Activated CD4-positive, alpha-beta memory T cell treated with anti-CD3 and anti-CD28 coated beads for 36 hours (primary cell): ENCODE data around the gene RPL37. TPM values are rescaled to one million over a fixed set of nuclear protein-coding genes. Genes with fewer than 3 reads are reported as not detected.
"Not testable (repeated sequence)": the region's sequence is repeated elsewhere in the genome, so short reads cannot be mapped to it uniquely, and the experiment has no call there.

Experiments
- CTCF ChIA-PET: fragments of 350-600 bp; sonication (Branson Sonifier 250); formaldehyde crosslinking; loops from one replicate; lab custom pipeline; 2021; ENCODE audit warnings: antibody characterized with exemption, inconsistent platforms; lab: Charles Lee
- POLR2A ChIA-PET: fragments of 350-600 bp; sonication (Branson Sonifier 250); formaldehyde crosslinking; loops from one replicate; lab custom pipeline; 2021; ENCODE audit warnings: antibody characterized with exemption; lab: Charles Lee
- DNase-seq: peaks from one replicate; pipeline ENCODE4 v3.0.0-alpha.2; 2020
- H3K27ac Mint-ChIP-seq: one replicate; pipeline ENCODE4 v1.8.0; 2021; ENCODE audit warnings: mixed read lengths
- H3K27me3 Mint-ChIP-seq: one replicate; pipeline ENCODE4 v1.8.0; 2021; ENCODE audit warnings: mixed read lengths
- H3K36me3 Mint-ChIP-seq: one replicate; pipeline ENCODE4 v1.8.0; 2021; ENCODE audit warnings: mixed read lengths
- H3K4me1 Mint-ChIP-seq: one replicate; pipeline ENCODE4 v1.8.0; 2021; ENCODE audit warnings: low read depth, mixed read lengths
- H3K4me3 Mint-ChIP-seq: one replicate; pipeline ENCODE4 v1.8.0; 2021; ENCODE audit warnings: mild to moderate bottlenecking, mixed read lengths
- H3K9me3 Mint-ChIP-seq: one replicate; pipeline ENCODE4 v1.8.0; 2021; ENCODE audit warnings: mixed read lengths
- intact Hi-C: fragments of 100-400 bp; cut with micrococcal nuclease; formaldehyde crosslinking; loops from one replicate; pipeline ENCODE4 v1.15.1; 2023
- total RNA-seq, 2 experiments: library from RNA; stranded (reverse); gene quantifications; one replicate each; pipeline ENCODE4 v1.2.3, GENCODE V29; 2021

Gene RPL37
- 1,000 to 10,000 TPM; 1,815 to 1,873 TPM for total RNA-seq

- CTCF ChIA-PET = interaction anchor here (1.5 kb wide), 1 partner anchor 99 kb away, joined by 3 read pairs; no protein-coding TSS in a partner anchor
- H3K4me1 Mint-ChIP-seq = peaks cover 56% of the 10 kb centered on the region
Observed at GRCh38 chr5:40834849-40835787, at the start of gene RPL37. RPL37 (minus strand) TSS chr5:40835222; CDS start chr5:40835185, 37 bp downstream.

GRCh38 chr5:40883051-40883450 lies 48.0 kb upstream of the RPL37 start:
- DNase-seq, intact Hi-C loops, H3K27me3 Mint-ChIP-seq, H3K9me3 Mint-ChIP-seq, H3K4me1 Mint-ChIP-seq, POLR2A ChIA-PET, H3K27ac Mint-ChIP-seq, H3K4me3 Mint-ChIP-seq, H3K36me3 Mint-ChIP-seq: not testable (repeated sequence)
- CTCF ChIA-PET = interaction anchor here (1.0 kb wide), 1 partner anchor 127 kb away, joined by 3 read pairs; the partner anchor contains the start of gene TTC33

More at GRCh38 chr5:40834849-40835787, at the start of gene RPL37:
- intact Hi-C loops = loop anchor here (1.0 to 10.0 kb wide), 6 partner anchors 37 to 1069 kb away; partner anchors contain the start of genes PRKAA1, RIMOC1 and TTC33
- Mint-ChIP-seq H3K27me3 (no peaks in the 10 kb centered on the region), H3K9me3 (no peaks in the 10 kb centered on the region), H3K27ac (peak within 1 kb of the TSS; percentile 100), H3K4me3 (peak within 1 kb of the TSS; percentile 100), H3K36me3 (peaks cover 52% of the 10 kb centered on the region)
- peak; percentile 96 for DNase-seq
- POLR2A ChIA-PET = interaction anchor here (0.7 to 1.5 kb wide), 5 partner anchors 20 to 153 kb away, joined by 3 to 4 read pairs (median 3); partner anchors contain the start of gene PRKAA1

DNA sequence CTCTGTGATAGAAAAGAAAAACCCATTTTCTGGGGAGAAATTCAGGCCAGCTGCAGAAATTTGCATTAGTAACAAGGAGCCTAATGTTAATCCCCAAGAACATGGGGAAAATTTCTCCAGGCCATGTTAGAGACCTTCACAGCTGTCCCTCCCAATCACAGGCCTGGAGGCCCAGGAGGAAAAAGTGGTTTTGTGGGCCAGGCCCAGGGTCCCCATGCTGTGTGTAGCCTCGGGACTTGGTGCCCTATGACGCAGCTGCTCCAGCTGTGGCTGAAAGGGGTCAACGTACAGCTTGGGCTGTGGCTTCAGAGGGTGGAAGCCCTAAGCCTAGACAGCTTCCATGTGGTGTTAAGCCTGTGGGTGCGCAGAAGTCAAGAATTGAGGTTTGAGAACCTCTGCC lies 47.3 kb upstream of the RPL37 start:
- Mint-ChIP-seq H3K27ac (no peak overlapping the region), H3K36me3 (peaks cover 4% of the 10 kb centered on the region), H3K4me3 (no peak overlapping the region), H3K27me3 (no peaks in the 10 kb centered on the region), H3K4me1 (peaks cover 4% of the 10 kb centered on the region), H3K9me3 (peaks cover 10% of the 10 kb centered on the region)
- intact Hi-C loops = no loop called here
- ChIA-PET CTCF (interaction anchor here (1.0 kb wide), 1 partner anchor 127 kb away, joined by 3 read pairs; the partner anchor contains the start of gene TTC33), POLR2A (no interaction called here)
- no peak for DNase-seq

DNA sequence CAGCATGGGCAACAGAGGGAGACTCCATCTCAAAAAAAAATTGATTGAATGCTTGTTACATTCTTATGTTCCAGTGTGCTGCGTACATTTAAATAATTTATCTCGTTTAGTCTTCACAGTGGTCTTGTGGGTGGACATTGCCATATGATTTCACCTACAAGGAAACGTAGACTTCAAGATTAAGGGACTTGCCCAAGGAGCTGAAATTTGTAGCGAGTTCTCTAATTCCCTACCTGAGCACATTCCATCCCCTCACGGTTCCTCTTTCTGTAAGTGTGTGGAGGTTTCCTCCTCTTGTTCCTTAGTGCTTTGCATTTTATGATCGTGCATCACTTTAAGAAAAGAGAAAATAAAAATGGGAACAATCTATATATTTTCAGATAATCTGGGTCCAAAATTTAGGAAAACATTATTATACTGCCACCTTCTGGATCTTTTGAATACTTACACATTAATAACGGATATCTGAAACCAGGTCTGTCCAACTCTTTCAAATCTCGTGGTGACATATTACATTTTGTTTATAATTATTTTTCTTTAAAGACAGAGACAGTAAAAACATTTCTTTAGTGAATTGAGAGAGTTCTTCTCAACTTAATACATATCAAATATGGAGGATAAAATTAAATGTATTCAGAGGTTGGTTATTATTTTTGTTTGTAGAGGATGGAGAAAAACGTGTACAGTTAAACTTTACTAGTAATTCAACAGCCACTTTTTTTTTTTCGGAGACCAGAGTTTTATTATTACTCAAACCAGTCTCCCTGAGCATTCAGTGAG lies 44.3 kb upstream of the RPL37 start:
- Mint-ChIP-seq H3K27ac (no peak overlapping the region), H3K4me3 (no peak overlapping the region), H3K4me1 (peaks cover 4% of the 10 kb centered on the region), H3K27me3 (peaks cover 1% of the 10 kb centered on the region), H3K36me3 (peaks cover 8% of the 10 kb centered on the region), H3K9me3 (peaks cover 15% of the 10 kb centered on the region)
- intact Hi-C loops = loop anchor here (1.0 to 5.0 kb wide), 8 partner anchors 37 to 1301 kb away; partner anchors contain the start of genes CARD6 and TTC33
- CTCF ChIA-PET = interaction anchor here (0.7 to 1.4 kb wide), 7 partner anchors 12 to 722 kb away, joined by 3 to 7 read pairs (median 3); partner anchors contain the start of gene CARD6
- no peak for DNase-seq
- POLR2A ChIA-PET = no interaction called here

GRCh38 chr5:40877371-40877988 lies 42.5 kb upstream of the RPL37 start:
- H3K4me3 Mint-ChIP-seq = no peak overlapping the region
- H3K36me3 Mint-ChIP-seq = peaks cover 8% of the 10 kb centered on the region
- ChIA-PET CTCF (interaction anchor here (0.6 to 1.2 kb wide), 3 partner anchors 126 to 978 kb away, joined by 3 read pairs; no protein-coding TSS in a partner anchor), POLR2A (interaction anchor here (0.6 kb wide), 1 partner anchor 1806 kb away, joined by 3 read pairs; no protein-coding TSS in a partner anchor)
- H3K27me3 Mint-ChIP-seq = peaks cover 1% of the 10 kb centered on the region
- peaks cover 15% of the 10 kb centered on the region for H3K9me3 Mint-ChIP-seq
- DNase-seq = peak; percentile 51
- peaks cover 4% of the 10 kb centered on the region for H3K4me1 Mint-ChIP-seq
- H3K27ac Mint-ChIP-seq = no peak overlapping the region
- intact Hi-C loops = loop anchor here (5.0 kb wide), 4 partner anchors 35 to 710 kb away; partner anchors contain the start of gene CARD6

DNA sequence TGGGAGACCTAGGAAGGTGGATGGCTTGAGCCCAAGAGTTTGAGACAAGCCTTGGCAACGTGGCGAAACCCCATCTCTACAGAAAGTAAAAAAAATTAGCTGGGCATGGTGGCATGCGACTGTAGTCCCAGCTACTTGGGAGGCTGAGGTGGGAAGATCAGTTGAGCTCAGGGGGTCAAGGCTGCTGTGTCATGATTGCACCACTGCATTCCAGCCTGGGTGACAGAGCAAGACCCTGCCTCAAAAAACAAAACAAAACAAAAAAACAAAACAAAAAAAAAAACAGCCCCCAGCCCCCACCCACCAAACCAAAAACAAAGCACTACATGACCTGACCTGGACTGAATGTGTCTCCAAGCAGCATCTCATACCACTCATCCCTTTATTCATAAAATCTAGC lies 40.9 kb upstream of the RPL37 start:
- ChIA-PET POLR2A (interaction anchor here (0.9 kb wide), 1 partner anchor 100 kb away, joined by 3 read pairs; no protein-coding TSS in a partner anchor), CTCF (no interaction called here)

GRCh38 chr5:40873286-40873880 lies 38.4 kb upstream of the RPL37 start:
- Mint-ChIP-seq H3K4me1 (peaks cover 4% of the 10 kb centered on the region), H3K27ac (no peak overlapping the region), H3K36me3 (peaks cover 8% of the 10 kb centered on the region), H3K27me3 (peaks cover 1% of the 10 kb centered on the region), H3K9me3 (peaks cover 10% of the 10 kb centered on the region), H3K4me3 (no peak overlapping the region)
- DNase-seq = no peak
- CTCF ChIA-PET = no interaction called here
- intact Hi-C loops = no loop called here
- POLR2A ChIA-PET = no interaction called here

More for the DNA sequence above, 40.9 kb upstream of the RPL37 start:
- no peak for DNase-seq
- peaks cover 1% of the 10 kb centered on the region for H3K27me3 Mint-ChIP-seq
- intact Hi-C loops = loop anchor here (5.0 kb wide), 4 partner anchors 34 to 709 kb away; partner anchors contain the start of gene CARD6
- H3K4me1 Mint-ChIP-seq = peaks cover 4% of the 10 kb centered on the region
- no peak overlapping the region for H3K27ac Mint-ChIP-seq
- H3K4me3 Mint-ChIP-seq = no peak overlapping the region
- H3K36me3 Mint-ChIP-seq = peaks cover 8% of the 10 kb centered on the region
- H3K9me3 Mint-ChIP-seq = peaks cover 10% of the 10 kb centered on the region

DNA sequence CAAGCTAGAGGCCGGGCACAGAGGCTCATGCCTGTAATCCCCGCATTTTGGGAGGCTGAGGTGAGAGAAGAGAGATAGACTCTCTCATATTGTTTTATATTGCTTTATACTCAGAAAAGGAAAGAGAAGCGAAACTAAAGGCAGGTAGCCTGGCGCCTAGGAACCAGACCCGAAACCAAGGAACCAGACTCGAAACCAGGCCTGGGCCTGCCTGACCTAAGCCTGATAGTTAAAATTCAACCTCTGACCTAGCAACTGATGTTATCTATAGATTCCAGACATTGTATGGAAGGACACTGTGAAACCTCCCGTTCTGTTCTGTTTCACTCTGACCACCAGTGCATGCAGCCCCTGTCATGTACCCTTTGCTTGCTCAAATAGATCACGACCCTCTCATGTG lies 37.2 kb upstream of the RPL37 start:
- H3K9me3 Mint-ChIP-seq, H3K36me3 Mint-ChIP-seq, POLR2A ChIA-PET, H3K27me3 Mint-ChIP-seq, DNase-seq, H3K27ac Mint-ChIP-seq, intact Hi-C loops, H3K4me3 Mint-ChIP-seq, H3K4me1 Mint-ChIP-seq: not testable (repeated sequence)
- CTCF ChIA-PET = interaction anchor here (0.6 kb wide), 1 partner anchor 1193 kb away, joined by 3 read pairs; no protein-coding TSS in a partner anchor

- intact Hi-C loops = no loop called here
- Mint-ChIP-seq H3K27ac (no peak overlapping the region), H3K9me3 (no peaks in the 10 kb centered on the region), H3K27me3 (no peaks in the 10 kb centered on the region), H3K4me1 (no peaks in the 10 kb centered on the region), H3K4me3 (no peak overlapping the region), H3K36me3 (no peaks in the 10 kb centered on the region)
- ChIA-PET CTCF (no interaction called here), POLR2A (interaction anchor here (0.6 kb wide), 1 partner anchor 25 kb away, joined by 4 read pairs; no protein-coding TSS in a partner anchor)
- no peak for DNase-seq
Observed at GRCh38 chr5:40871177-40871576, 36.2 kb upstream of the RPL37 start.

DNA sequence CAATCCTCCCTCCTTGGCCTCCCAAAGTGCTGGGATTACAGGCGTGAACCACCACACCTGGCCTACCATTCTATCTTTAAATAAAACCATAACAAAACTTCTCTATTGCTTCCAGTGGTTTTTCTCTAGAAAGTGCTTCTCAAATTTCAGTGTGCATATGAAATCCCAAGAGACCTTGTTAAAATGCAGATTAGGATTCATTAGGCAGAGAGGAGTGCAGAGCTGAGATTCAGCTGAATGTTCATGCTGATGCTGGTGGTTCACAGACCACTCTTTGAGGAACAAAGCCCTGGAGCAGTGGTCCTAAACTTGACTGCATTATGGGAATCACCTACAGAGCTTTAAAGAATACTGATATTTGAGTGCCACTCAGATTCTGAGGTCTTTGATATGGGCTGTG lies 34.4 kb upstream of the RPL37 start:
- no peak for DNase-seq
- no peaks in the 10 kb centered on the region for H3K27me3 Mint-ChIP-seq
- CTCF ChIA-PET = no interaction called here
- POLR2A ChIA-PET = no interaction called here
- intact Hi-C loops = no loop called here
- no peak overlapping the region for H3K27ac Mint-ChIP-seq
- H3K4me3 Mint-ChIP-seq = no peak overlapping the region
- peaks cover 9% of the 10 kb centered on the region for H3K9me3 Mint-ChIP-seq
- no peaks in the 10 kb centered on the region for H3K4me1 Mint-ChIP-seq
- peaks cover 3% of the 10 kb centered on the region for H3K36me3 Mint-ChIP-seq
